ENCODE results near the gene SPDYE5.
"Not testable (repeated sequence)": the region's sequence is repeated elsewhere in the genome, so short reads cannot be mapped to it uniquely, and the experiment has no call there.

DNA sequence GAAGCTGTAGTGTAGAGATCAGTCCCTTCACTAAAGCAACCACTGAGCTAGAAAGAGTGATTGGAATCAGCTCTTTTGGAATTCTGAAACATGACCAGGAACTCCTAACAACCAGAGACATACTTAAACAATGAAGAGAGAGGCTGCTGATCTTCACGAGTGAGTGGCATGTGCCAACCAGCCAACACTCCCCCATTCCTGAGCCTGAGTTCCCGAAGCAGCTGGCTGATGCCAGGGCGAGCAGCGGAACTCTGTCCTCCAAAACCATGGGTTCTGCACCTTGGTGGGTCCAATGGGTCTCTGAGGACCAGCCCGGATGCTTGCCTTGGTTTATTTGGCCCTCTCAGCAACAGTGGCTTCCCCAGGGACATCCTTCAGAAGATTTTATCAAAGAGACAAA, 31.6 kb upstream of the SPDYE5 start:
- TF ChIP-seq, protein P1, sequence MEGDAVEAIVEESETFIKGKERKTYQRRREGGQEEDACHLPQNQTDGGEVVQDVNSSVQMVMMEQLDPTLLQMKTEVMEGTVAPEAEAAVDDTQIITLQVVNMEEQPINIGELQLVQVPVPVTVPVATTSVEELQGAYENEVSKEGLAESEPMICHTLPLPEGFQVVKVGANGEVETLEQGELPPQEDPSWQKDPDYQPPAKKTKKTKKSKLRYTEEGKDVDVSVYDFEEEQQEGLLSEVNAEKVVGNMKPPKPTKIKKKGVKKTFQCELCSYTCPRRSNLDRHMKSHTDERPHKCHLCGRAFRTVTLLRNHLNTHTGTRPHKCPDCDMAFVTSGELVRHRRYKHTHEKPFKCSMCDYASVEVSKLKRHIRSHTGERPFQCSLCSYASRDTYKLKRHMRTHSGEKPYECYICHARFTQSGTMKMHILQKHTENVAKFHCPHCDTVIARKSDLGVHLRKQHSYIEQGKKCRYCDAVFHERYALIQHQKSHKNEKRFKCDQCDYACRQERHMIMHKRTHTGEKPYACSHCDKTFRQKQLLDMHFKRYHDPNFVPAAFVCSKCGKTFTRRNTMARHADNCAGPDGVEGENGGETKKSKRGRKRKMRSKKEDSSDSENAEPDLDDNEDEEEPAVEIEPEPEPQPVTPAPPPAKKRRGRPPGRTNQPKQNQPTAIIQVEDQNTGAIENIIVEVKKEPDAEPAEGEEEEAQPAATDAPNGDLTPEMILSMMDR (IDR thresholded peaks at IDR 0.05 in 2 of 3, conservative IDR thresholded peaks at IDR 0.05 in 1 of 3; ENCODE audit: insufficient read depth in 2 of 3, low read depth in 1 of 3, low read length in 3 of 3): not testable (repeated sequence)
- not testable (repeated sequence) for TF ChIP-seq SMC3 (conservative IDR thresholded peaks at IDR 0.05; ENCODE audit: insufficient read depth, low read depth, low read length)

All from K562 (cell line).